HEK293 (cell line): ENCODE data around the gene ADCY7.

ENCODE experiments used
- ZNF843 ChIP-seq: fragments of 450-650 bp; formaldehyde crosslinking; IDR thresholded peaks from 2 replicates; pipeline ENCODE4 v1.5.1; 2016; ENCODE audit warnings: missing biosample characterization, missing genetic modification characterization
- TF ChIP-seq, protein P1 (sequence below): fragments of 450-650 bp; formaldehyde crosslinking; IDR thresholded peaks from 2 replicates; pipeline ENCODE4 v1.5.1; 2016; ENCODE audit warnings: missing biosample characterization, missing genetic modification characterization

GRCh38 chr16:50365791-50366575 lies 99.6 kb downstream of the ADCY7 start:
- TF ChIP-seq ZNF843 (tag by site-specific recombination), result no peak
- TF ChIP-seq, protein P1, sequence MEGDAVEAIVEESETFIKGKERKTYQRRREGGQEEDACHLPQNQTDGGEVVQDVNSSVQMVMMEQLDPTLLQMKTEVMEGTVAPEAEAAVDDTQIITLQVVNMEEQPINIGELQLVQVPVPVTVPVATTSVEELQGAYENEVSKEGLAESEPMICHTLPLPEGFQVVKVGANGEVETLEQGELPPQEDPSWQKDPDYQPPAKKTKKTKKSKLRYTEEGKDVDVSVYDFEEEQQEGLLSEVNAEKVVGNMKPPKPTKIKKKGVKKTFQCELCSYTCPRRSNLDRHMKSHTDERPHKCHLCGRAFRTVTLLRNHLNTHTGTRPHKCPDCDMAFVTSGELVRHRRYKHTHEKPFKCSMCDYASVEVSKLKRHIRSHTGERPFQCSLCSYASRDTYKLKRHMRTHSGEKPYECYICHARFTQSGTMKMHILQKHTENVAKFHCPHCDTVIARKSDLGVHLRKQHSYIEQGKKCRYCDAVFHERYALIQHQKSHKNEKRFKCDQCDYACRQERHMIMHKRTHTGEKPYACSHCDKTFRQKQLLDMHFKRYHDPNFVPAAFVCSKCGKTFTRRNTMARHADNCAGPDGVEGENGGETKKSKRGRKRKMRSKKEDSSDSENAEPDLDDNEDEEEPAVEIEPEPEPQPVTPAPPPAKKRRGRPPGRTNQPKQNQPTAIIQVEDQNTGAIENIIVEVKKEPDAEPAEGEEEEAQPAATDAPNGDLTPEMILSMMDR (tag by site-specific recombination), result no peak
